ENCODE data around the gene SGSM2.

Gene SGSM2

GRCh38 chr17:2402544-2402943 lies 65.2 kb downstream of the SGSM2 start:
- ATAC-seq (replicated peaks; ENCODE audit: extremely low read depth, poor library complexity, severe bottlenecking): no peak
- no peak for DNase-seq (ENCODE audit: low spot score in 2 of 2)
- Mint-ChIP-seq H3K4me1 (peaks cover 44% of the 10 kb centered on the region), H3K36me3 (ENCODE audit: insufficient read depth) (peaks cover 31% of the 10 kb centered on the region), H3K4me3 (peak overlapping the region; percentile 99), H3K27ac (ENCODE audit: low read depth) (peak overlapping the region; percentile 97), H3K9me3 (no peaks in the 10 kb centered on the region), H3K27me3 (no peaks in the 10 kb centered on the region)

DNA sequence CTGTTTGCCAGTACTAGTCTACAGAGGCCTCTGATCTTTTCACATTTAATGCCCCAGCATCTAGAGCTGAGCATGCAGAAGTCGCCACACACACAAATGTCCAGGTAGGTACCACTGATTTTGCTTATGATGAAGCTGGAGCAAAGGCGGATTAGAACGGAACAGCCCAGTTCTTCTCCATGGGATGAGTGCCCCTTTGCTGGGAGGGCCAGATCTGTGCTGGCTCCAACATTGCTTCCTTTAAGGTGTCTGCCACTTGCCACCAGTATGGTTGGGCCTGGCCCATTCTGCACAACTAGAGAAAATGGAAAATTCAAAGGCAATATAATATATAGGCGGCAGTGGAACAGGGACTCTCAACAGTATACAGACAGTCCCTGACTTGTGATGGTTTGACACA lies 65.7 kb downstream of the SGSM2 start:
- ATAC-seq (replicated peaks; ENCODE audit: extremely low read depth, poor library complexity, severe bottlenecking) (no peak), DNase-seq (ENCODE audit: low spot score in 2 of 2) (no peak)
- H3K9me3 Mint-ChIP-seq: no peaks in the 10 kb centered on the region
- H3K27ac Mint-ChIP-seq (ENCODE audit: low read depth): no peak overlapping the region
- H3K4me3 Mint-ChIP-seq: peak overlapping the region; percentile 99
- H3K36me3 Mint-ChIP-seq (ENCODE audit: insufficient read depth): peaks cover 31% of the 10 kb centered on the region
- H3K27me3 Mint-ChIP-seq: no peaks in the 10 kb centered on the region
- peaks cover 40% of the 10 kb centered on the region for H3K4me1 Mint-ChIP-seq

DNA sequence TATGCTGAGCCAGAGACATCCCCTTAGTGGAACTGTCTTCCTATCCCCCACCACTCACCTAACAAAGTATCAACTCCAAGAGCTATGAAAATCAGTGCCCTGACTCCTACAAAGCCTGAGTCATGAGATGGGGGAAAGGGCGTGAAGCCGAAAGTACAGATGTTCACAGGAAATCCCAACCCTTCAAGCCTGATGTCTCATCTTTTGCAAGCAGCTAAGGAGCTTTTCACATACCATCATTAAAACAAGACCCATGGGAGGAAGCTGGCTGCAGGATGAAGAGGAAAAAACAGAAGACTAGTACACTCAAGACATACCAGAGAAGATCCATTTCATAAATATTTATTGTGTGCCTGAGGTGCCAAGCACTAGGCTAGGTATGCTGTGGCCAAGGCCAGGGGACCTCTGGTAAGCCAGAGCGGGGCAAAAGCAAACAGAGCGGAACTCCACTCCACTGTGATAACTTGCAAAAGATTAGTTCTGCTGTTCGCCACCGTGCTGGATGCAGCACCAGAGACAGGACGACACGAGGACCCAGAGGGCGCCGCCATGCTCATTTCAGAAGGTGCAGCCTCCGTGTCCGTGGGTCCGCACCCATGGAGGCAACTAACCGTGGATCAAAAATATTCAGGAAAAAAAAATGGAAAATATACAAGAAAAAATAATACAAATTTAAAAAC lies 68.1 kb downstream of the SGSM2 start:
- Mint-ChIP-seq H3K36me3 (ENCODE audit: insufficient read depth) (peaks cover 16% of the 10 kb centered on the region), H3K4me1 (peaks cover 20% of the 10 kb centered on the region), H3K27ac (ENCODE audit: low read depth) (peak overlapping the region; percentile 5), H3K27me3 (no peaks in the 10 kb centered on the region), H3K4me3 (no peak overlapping the region), H3K9me3 (no peaks in the 10 kb centered on the region)
- no peak for DNase-seq (ENCODE audit: low spot score in 2 of 2)
- ATAC-seq (replicated peaks; ENCODE audit: extremely low read depth, poor library complexity, severe bottlenecking): no peak

DNA sequence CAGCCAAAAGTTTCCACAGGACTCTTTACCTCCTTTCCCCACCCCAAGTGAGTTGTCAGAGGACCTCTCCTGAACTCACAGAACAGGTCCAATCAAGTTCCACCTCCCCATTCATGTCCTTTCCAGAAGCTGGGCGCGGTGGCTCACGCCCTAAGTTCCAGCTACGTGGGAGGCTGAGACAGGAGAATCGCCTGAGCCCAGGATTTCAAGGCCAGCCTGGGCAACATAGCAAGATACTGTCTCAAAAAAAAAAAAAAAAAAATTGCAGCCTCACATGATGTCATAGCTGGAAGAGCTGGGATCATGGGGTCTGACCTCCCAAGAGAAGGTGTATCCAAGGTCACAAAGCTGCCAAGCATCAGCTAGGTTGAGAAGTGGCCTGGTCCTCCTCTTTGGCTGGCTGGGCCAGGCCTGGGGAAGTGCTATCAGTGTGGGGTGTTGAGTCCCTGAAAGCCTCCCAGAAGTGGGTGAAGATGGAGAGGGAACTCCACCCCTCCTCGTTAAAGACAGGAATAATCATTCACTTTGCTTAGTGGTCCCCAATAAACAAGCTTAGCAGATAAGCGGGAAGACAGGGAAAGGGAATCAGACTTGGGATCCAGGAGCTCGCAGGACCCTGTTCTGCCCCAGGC lies 69.1 kb downstream of the SGSM2 start:
- Mint-ChIP-seq H3K36me3 (ENCODE audit: insufficient read depth) (peaks cover 8% of the 10 kb centered on the region), H3K27me3 (no peaks in the 10 kb centered on the region), H3K9me3 (no peaks in the 10 kb centered on the region), H3K27ac (ENCODE audit: low read depth) (peak overlapping the region; percentile 59), H3K4me3 (no peak overlapping the region), H3K4me1 (peaks cover 19% of the 10 kb centered on the region)
- ATAC-seq (replicated peaks; ENCODE audit: extremely low read depth, poor library complexity, severe bottlenecking): no peak
- no peak for DNase-seq (ENCODE audit: low spot score in 2 of 2)

- Mint-ChIP-seq H3K4me1 (peaks cover 11% of the 10 kb centered on the region), H3K4me3 (no peak overlapping the region), H3K27ac (ENCODE audit: low read depth) (peak overlapping the region; percentile 59), H3K36me3 (ENCODE audit: insufficient read depth) (peaks cover 4% of the 10 kb centered on the region), H3K9me3 (no peaks in the 10 kb centered on the region), H3K27me3 (no peaks in the 10 kb centered on the region)
- DNase-seq (ENCODE audit: low spot score in 2 of 2): no peak
- no peak for ATAC-seq (replicated peaks; ENCODE audit: extremely low read depth, poor library complexity, severe bottlenecking)
Observed at GRCh38 chr17:2406903-2407790, 69.8 kb downstream of the SGSM2 start.

- ATAC-seq (replicated peaks; ENCODE audit: extremely low read depth, poor library complexity, severe bottlenecking) (no peak), DNase-seq (ENCODE audit: low spot score in 2 of 2) (no peak)
- H3K27me3 Mint-ChIP-seq: no peaks in the 10 kb centered on the region
- no peaks in the 10 kb centered on the region for H3K9me3 Mint-ChIP-seq
- no peak overlapping the region for H3K4me3 Mint-ChIP-seq
- H3K27ac Mint-ChIP-seq (ENCODE audit: low read depth): peak overlapping the region; percentile 12
- peaks cover 8% of the 10 kb centered on the region for H3K36me3 Mint-ChIP-seq (ENCODE audit: insufficient read depth)
- H3K4me1 Mint-ChIP-seq: peaks cover 6% of the 10 kb centered on the region
Observed at GRCh38 chr17:2410951-2411350, 73.7 kb downstream of the SGSM2 start.

GRCh38 chr17:2412561-2413021 lies 75.3 kb downstream of the SGSM2 start:
- DNase-seq (ENCODE audit: low spot score in 2 of 2) (no peak), ATAC-seq (replicated peaks; ENCODE audit: extremely low read depth, poor library complexity, severe bottlenecking) (no peak)
- H3K9me3 Mint-ChIP-seq: no peaks in the 10 kb centered on the region
- H3K4me1 Mint-ChIP-seq: no peaks in the 10 kb centered on the region
- H3K27ac Mint-ChIP-seq (ENCODE audit: low read depth): no peak overlapping the region
- no peak overlapping the region for H3K4me3 Mint-ChIP-seq
- H3K36me3 Mint-ChIP-seq (ENCODE audit: insufficient read depth): peaks cover 6% of the 10 kb centered on the region
- no peaks in the 10 kb centered on the region for H3K27me3 Mint-ChIP-seq

- ATAC-seq (replicated peaks; ENCODE audit: extremely low read depth, poor library complexity, severe bottlenecking) (no peak), DNase-seq (ENCODE audit: low spot score in 2 of 2) (no peak)
- H3K36me3 Mint-ChIP-seq (ENCODE audit: insufficient read depth): peaks cover 7% of the 10 kb centered on the region
- no peaks in the 10 kb centered on the region for H3K27me3 Mint-ChIP-seq
- H3K4me3 Mint-ChIP-seq: no peak overlapping the region
- no peaks in the 10 kb centered on the region for H3K4me1 Mint-ChIP-seq
- H3K27ac Mint-ChIP-seq (ENCODE audit: low read depth): no peak overlapping the region
- no peaks in the 10 kb centered on the region for H3K9me3 Mint-ChIP-seq
Observed at GRCh38 chr17:2414446-2415064, 77.3 kb downstream of the SGSM2 start.

- Mint-ChIP-seq H3K4me1 (no peaks in the 10 kb centered on the region), H3K27me3 (no peaks in the 10 kb centered on the region), H3K36me3 (ENCODE audit: insufficient read depth) (peaks cover 7% of the 10 kb centered on the region), H3K9me3 (no peaks in the 10 kb centered on the region), H3K27ac (ENCODE audit: low read depth) (no peak overlapping the region), H3K4me3 (no peak overlapping the region)
- DNase-seq (ENCODE audit: low spot score in 2 of 2) (no peak), ATAC-seq (replicated peaks; ENCODE audit: extremely low read depth, poor library complexity, severe bottlenecking) (no peak)
Observed at GRCh38 chr17:2415081-2415480, 77.8 kb downstream of the SGSM2 start.

DNA sequence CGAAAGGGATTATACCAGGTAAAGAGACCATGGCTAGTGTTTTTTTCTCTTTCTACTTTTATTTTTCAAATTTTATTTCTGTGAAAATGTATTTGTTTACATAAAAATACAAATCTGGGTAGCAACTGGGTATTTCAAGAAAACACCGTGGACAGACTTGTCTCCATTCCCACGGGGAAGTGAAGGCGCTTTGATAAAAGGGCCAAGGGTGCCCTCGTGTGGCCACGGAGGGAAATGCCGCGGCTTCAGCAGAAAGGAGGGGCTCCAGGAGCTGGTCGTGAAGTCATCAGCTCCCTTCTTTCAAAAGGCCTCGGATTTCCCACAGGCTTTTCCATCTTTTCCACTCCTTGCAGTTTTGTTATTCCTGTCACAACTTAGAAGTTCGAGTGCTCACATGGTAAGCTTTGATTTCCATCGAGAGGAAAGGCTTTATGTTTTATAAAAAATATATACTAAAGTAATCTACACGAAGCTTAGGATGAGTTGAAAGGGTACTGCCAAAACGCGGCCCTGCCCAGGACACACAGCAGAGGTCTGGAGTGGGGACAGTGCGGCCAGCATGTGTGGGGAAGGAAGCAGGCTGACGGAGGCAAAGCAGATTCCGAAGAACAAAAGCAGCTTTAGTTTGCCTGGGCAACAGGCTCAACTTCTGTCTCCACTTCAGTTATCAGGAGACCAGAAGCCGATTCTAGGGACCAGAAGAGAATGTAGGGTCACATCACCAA lies 78.9 kb downstream of the SGSM2 start:
- H3K9me3 Mint-ChIP-seq: no peaks in the 10 kb centered on the region
- H3K4me1 Mint-ChIP-seq: no peaks in the 10 kb centered on the region
- H3K4me3 Mint-ChIP-seq: no peak overlapping the region
- no peaks in the 10 kb centered on the region for H3K27me3 Mint-ChIP-seq
- H3K27ac Mint-ChIP-seq (ENCODE audit: low read depth): peak overlapping the region; percentile 47
- peak; percentile 80 to 89 for DNase-seq (ENCODE audit: low spot score in 2 of 2)
- H3K36me3 Mint-ChIP-seq (ENCODE audit: insufficient read depth): peaks cover 17% of the 10 kb centered on the region
- ATAC-seq (replicated peaks; ENCODE audit: extremely low read depth, poor library complexity, severe bottlenecking): no peak

GRCh38 chr17:2418572-2418971 lies 81.3 kb downstream of the SGSM2 start:
- H3K4me1 Mint-ChIP-seq: no peaks in the 10 kb centered on the region
- H3K27ac Mint-ChIP-seq (ENCODE audit: low read depth): no peak overlapping the region
- H3K4me3 Mint-ChIP-seq: no peak overlapping the region
- peaks cover 21% of the 10 kb centered on the region for H3K36me3 Mint-ChIP-seq (ENCODE audit: insufficient read depth)
- no peak for ATAC-seq (replicated peaks; ENCODE audit: extremely low read depth, poor library complexity, severe bottlenecking)
- H3K9me3 Mint-ChIP-seq: no peaks in the 10 kb centered on the region
- H3K27me3 Mint-ChIP-seq: no peaks in the 10 kb centered on the region
- no peak for DNase-seq (ENCODE audit: low spot score in 2 of 2)

DNA sequence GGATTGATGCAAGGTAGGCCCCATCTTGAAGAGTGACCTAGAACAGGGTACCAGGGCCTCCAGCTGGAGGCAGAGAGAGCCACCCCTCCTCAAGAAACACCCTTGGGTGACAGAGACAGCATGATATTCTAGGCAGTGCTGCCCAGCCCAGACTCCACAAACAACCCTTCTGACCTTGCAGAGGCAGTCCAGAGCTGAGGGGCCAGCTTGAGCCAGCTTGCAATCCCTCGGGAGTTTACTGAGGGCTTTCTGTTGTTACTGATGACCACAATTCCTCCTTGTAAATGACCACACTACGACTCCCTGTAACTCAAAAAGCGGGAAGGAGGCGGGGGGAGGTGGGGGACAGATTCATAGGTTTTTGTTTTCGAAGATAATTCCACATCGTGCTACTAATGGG lies 82.2 kb downstream of the SGSM2 start:
- Mint-ChIP-seq H3K4me3 (no peak overlapping the region), H3K4me1 (no peaks in the 10 kb centered on the region), H3K27ac (ENCODE audit: low read depth) (no peak overlapping the region), H3K36me3 (ENCODE audit: insufficient read depth) (peaks cover 23% of the 10 kb centered on the region), H3K27me3 (no peaks in the 10 kb centered on the region), H3K9me3 (no peaks in the 10 kb centered on the region)
- DNase-seq (ENCODE audit: low spot score in 2 of 2) (no peak), ATAC-seq (replicated peaks; ENCODE audit: extremely low read depth, poor library complexity, severe bottlenecking) (no peak)
